Mucosa of stomach (tissue), 1 donor: Measurements from ENCODE around the gene LPP.

ENCODE experiments used
- H3K27me3 ChIP-seq: one replicate; pipeline ENCODE4 v1.7.0; 2013; ENCODE audit warnings: mild to moderate bottlenecking, low read length; ENCODE audit not compliant: control insufficient read depth, insufficient read depth
- H3K36me3 ChIP-seq: one replicate; pipeline ENCODE4 v1.7.0; 2013; ENCODE audit warnings: low read length; ENCODE audit not compliant: control insufficient read depth, insufficient read depth
- H3K4me1 ChIP-seq: one replicate; pipeline ENCODE4 v1.7.0; 2013; ENCODE audit warnings: mild to moderate bottlenecking, low read length; ENCODE audit not compliant: control insufficient read depth, insufficient read depth
- H3K4me3 ChIP-seq: one replicate; pipeline ENCODE4 v1.7.0; 2013; ENCODE audit warnings: low read length
- H3K9ac ChIP-seq: one replicate; pipeline ENCODE4 v1.7.0; 2013; ENCODE audit warnings: mild to moderate bottlenecking, low read length, moderate library complexity
- H3K9me3 ChIP-seq: one replicate; pipeline ENCODE4 v1.7.0; 2013; ENCODE audit warnings: mild to moderate bottlenecking, low read length, moderate library complexity; ENCODE audit not compliant: control insufficient read depth
- donor health status: Pancreatic carcinoma.

Gene LPP

GRCh38 chr3:188487652-188488051, 333.7 kb downstream of the LPP start:
- Histone ChIP-seq H3K4me1 (no peaks in the 10 kb centered on the region), H3K9me3 (no peaks in the 10 kb centered on the region), H3K4me3 (no peak overlapping the region), H3K36me3 (no peaks in the 10 kb centered on the region), H3K9ac (no peak overlapping the region), H3K27me3 (no peaks in the 10 kb centered on the region)

GRCh38 chr3:188488801-188489200, 334.8 kb downstream of the LPP start:
- H3K36me3 ChIP-seq = no peaks in the 10 kb centered on the region
- H3K27me3 ChIP-seq = no peaks in the 10 kb centered on the region
- H3K4me3 ChIP-seq = no peak overlapping the region
- no peaks in the 10 kb centered on the region for H3K4me1 ChIP-seq
- H3K9ac ChIP-seq = no peak overlapping the region
- H3K9me3 ChIP-seq = no peaks in the 10 kb centered on the region

- no peaks in the 10 kb centered on the region for H3K27me3 ChIP-seq
- H3K9ac ChIP-seq = no peak overlapping the region
- no peak overlapping the region for H3K4me3 ChIP-seq
- no peaks in the 10 kb centered on the region for H3K4me1 ChIP-seq
- no peaks in the 10 kb centered on the region for H3K9me3 ChIP-seq
- H3K36me3 ChIP-seq = no peaks in the 10 kb centered on the region
Measured at GRCh38 chr3:188489639-188490405, 335.9 kb downstream of the LPP start.

- Histone ChIP-seq H3K36me3 (no peaks in the 10 kb centered on the region), H3K9me3 (no peaks in the 10 kb centered on the region), H3K9ac (no peak overlapping the region), H3K27me3 (no peaks in the 10 kb centered on the region), H3K4me1 (no peaks in the 10 kb centered on the region), H3K4me3 (no peak overlapping the region)
Measured at GRCh38 chr3:188490416-188490815, 336.5 kb downstream of the LPP start.

GRCh38 chr3:188491276-188491687, 337.3 kb downstream of the LPP start:
- Histone ChIP-seq H3K36me3 (no peaks in the 10 kb centered on the region), H3K9ac (no peak overlapping the region), H3K4me3 (no peak overlapping the region), H3K27me3 (no peaks in the 10 kb centered on the region), H3K9me3 (no peaks in the 10 kb centered on the region), H3K4me1 (no peaks in the 10 kb centered on the region)

GRCh38 chr3:188496390-188496789, 342.4 kb downstream of the LPP start:
- Histone ChIP-seq H3K27me3 (no peaks in the 10 kb centered on the region), H3K9ac (no peak overlapping the region), H3K4me3 (no peak overlapping the region), H3K36me3 (no peaks in the 10 kb centered on the region), H3K9me3 (no peaks in the 10 kb centered on the region), H3K4me1 (no peaks in the 10 kb centered on the region)

GRCh38 chr3:188497021-188497420, 343.1 kb downstream of the LPP start:
- no peaks in the 10 kb centered on the region for H3K27me3 ChIP-seq
- H3K4me1 ChIP-seq = no peaks in the 10 kb centered on the region
- no peaks in the 10 kb centered on the region for H3K9me3 ChIP-seq
- H3K36me3 ChIP-seq = no peaks in the 10 kb centered on the region
- H3K9ac ChIP-seq = no peak overlapping the region
- H3K4me3 ChIP-seq = no peak overlapping the region

- no peak overlapping the region for H3K4me3 ChIP-seq
- H3K4me1 ChIP-seq = no peaks in the 10 kb centered on the region
- no peaks in the 10 kb centered on the region for H3K36me3 ChIP-seq
- H3K9ac ChIP-seq = no peak overlapping the region
- no peaks in the 10 kb centered on the region for H3K9me3 ChIP-seq
- no peaks in the 10 kb centered on the region for H3K27me3 ChIP-seq
Measured at GRCh38 chr3:188503647-188504046, 349.7 kb downstream of the LPP start.

GRCh38 chr3:188505151-188505550, 351.2 kb downstream of the LPP start:
- no peak overlapping the region for H3K9ac ChIP-seq
- no peaks in the 10 kb centered on the region for H3K36me3 ChIP-seq
- H3K4me1 ChIP-seq = peaks cover 2% of the 10 kb centered on the region
- H3K27me3 ChIP-seq = no peaks in the 10 kb centered on the region
- H3K4me3 ChIP-seq = no peak overlapping the region
- H3K9me3 ChIP-seq = no peaks in the 10 kb centered on the region

GRCh38 chr3:188505911-188506310, 352.0 kb downstream of the LPP start:
- Histone ChIP-seq H3K4me1 (peaks cover 6% of the 10 kb centered on the region), H3K27me3 (no peaks in the 10 kb centered on the region), H3K9me3 (no peaks in the 10 kb centered on the region), H3K4me3 (no peak overlapping the region), H3K36me3 (no peaks in the 10 kb centered on the region), H3K9ac (no peak overlapping the region)

- Histone ChIP-seq H3K27me3 (no peaks in the 10 kb centered on the region), H3K4me1 (peaks cover 6% of the 10 kb centered on the region), H3K4me3 (no peak overlapping the region), H3K36me3 (no peaks in the 10 kb centered on the region), H3K9ac (no peak overlapping the region), H3K9me3 (no peaks in the 10 kb centered on the region)
Measured at GRCh38 chr3:188506446-188506845, 352.5 kb downstream of the LPP start.

GRCh38 chr3:188507244-188507720, 353.3 kb downstream of the LPP start:
- Histone ChIP-seq H3K36me3 (no peaks in the 10 kb centered on the region), H3K9ac (no peak overlapping the region), H3K27me3 (no peaks in the 10 kb centered on the region), H3K9me3 (no peaks in the 10 kb centered on the region), H3K4me3 (no peak overlapping the region), H3K4me1 (peaks cover 6% of the 10 kb centered on the region)
